HUES48 (cell line): ENCODE data around the gene RTEL1.

Source experiments
- H3K27ac ChIP-seq: one replicate; pipeline ENCODE4 v1.7.0; 2013; ENCODE audit warnings: low read depth, low read length, inconsistent platforms
- H3K27me3 ChIP-seq: 2 replicates; pipeline ENCODE4 v1.6.1; 2013; ENCODE audit warnings: mild to moderate bottlenecking, low read length; ENCODE audit not compliant: control insufficient read depth, insufficient read depth
- H3K36me3 ChIP-seq: 2 replicates; pipeline ENCODE4 v1.6.1; 2013; ENCODE audit warnings: low read length; ENCODE audit not compliant: control insufficient read depth, insufficient read depth
- H3K4me1 ChIP-seq: 2 replicates; pipeline ENCODE4 v1.6.1; 2013; ENCODE audit warnings: mild to moderate bottlenecking, low read length; ENCODE audit not compliant: control insufficient read depth, insufficient read depth
- H3K4me3 ChIP-seq: 2 replicates; pipeline ENCODE4 v1.5.1; 2013; ENCODE audit warnings: mild to moderate bottlenecking, low read depth, low read length
- H3K9ac ChIP-seq: 2 replicates; pipeline ENCODE4 v1.6.1; 2013; ENCODE audit warnings: mild to moderate bottlenecking, low read depth, low read length, moderate library complexity
- H3K9me3 ChIP-seq: 2 replicates; pipeline ENCODE4 v1.6.1; 2013; ENCODE audit warnings: low read length; ENCODE audit not compliant: control insufficient read depth, insufficient read depth

RTEL1 gene

GRCh38 chr20:63619505-63619904, 38.6 kb upstream of the RTEL1 start:
- no peak overlapping the region for H3K27ac ChIP-seq
- no peaks in the 10 kb centered on the region for H3K4me1 ChIP-seq
- H3K9ac ChIP-seq: no peak overlapping the region
- no peaks in the 10 kb centered on the region for H3K9me3 ChIP-seq
- H3K36me3 ChIP-seq: peaks cover 36% of the 10 kb centered on the region
- no peaks in the 10 kb centered on the region for H3K27me3 ChIP-seq
- H3K4me3 ChIP-seq: no peak overlapping the region

GRCh38 chr20:63620991-63621390, 37.1 kb upstream of the RTEL1 start:
- Histone ChIP-seq H3K36me3 (peaks cover 30% of the 10 kb centered on the region), H3K4me1 (no peaks in the 10 kb centered on the region; the same call in 1 of the 2 replicates), H3K27ac (no peak overlapping the region), H3K9ac (no peak overlapping the region), H3K27me3 (no peaks in the 10 kb centered on the region), H3K9me3 (no peaks in the 10 kb centered on the region), H3K4me3 (no peak overlapping the region)

GRCh38 chr20:63622096-63622495, 36.0 kb upstream of the RTEL1 start:
- Histone ChIP-seq H3K4me3 (no peak overlapping the region), H3K36me3 (peaks cover 21% of the 10 kb centered on the region), H3K9ac (no peak overlapping the region), H3K27me3 (no peaks in the 10 kb centered on the region), H3K27ac (no peak overlapping the region), H3K4me1 (no peaks in the 10 kb centered on the region; the same call in 1 of the 2 replicates), H3K9me3 (no peaks in the 10 kb centered on the region)

- no peak overlapping the region for H3K9ac ChIP-seq
- no peaks in the 10 kb centered on the region for H3K9me3 ChIP-seq
- no peaks in the 10 kb centered on the region for H3K27me3 ChIP-seq
- H3K4me3 ChIP-seq: no peak overlapping the region
- no peak overlapping the region for H3K27ac ChIP-seq
- peaks cover 15% of the 10 kb centered on the region for H3K36me3 ChIP-seq
- H3K4me1 ChIP-seq: no peaks in the 10 kb centered on the region; the same call in 1 of the 2 replicates
These were observed 35.4 kb upstream of the RTEL1 start for GRCh38 chr20:63622732-63623131.

- Histone ChIP-seq H3K4me3 (no peak overlapping the region), H3K36me3 (no peaks in the 10 kb centered on the region), H3K9ac (no peak overlapping the region), H3K27me3 (no peaks in the 10 kb centered on the region), H3K27ac (no peak overlapping the region), H3K4me1 (no peaks in the 10 kb centered on the region; the same call in 1 of the 2 replicates), H3K9me3 (no peaks in the 10 kb centered on the region)
These were observed 33.6 kb upstream of the RTEL1 start for GRCh38 chr20:63624486-63624885.

GRCh38 chr20:63625771-63626423, 32.2 kb upstream of the RTEL1 start:
- Histone ChIP-seq H3K9me3 (no peaks in the 10 kb centered on the region), H3K27ac (peak overlapping the region; percentile 91), H3K4me1 (no peaks in the 10 kb centered on the region; the same call in 1 of the 2 replicates), H3K27me3 (no peaks in the 10 kb centered on the region), H3K36me3 (no peaks in the 10 kb centered on the region), H3K9ac (peak overlapping the region; percentile 86), H3K4me3 (peak overlapping the region; percentile 97)

GRCh38 chr20:63626424-63627128, 31.5 kb upstream of the RTEL1 start, which contains the start of gene GMEB2:
TSS of gene GMEB2 (minus strand) at chr20:63627101. CDS start at chr20:63619397, 7,704 bp downstream.
- Histone ChIP-seq H3K4me1 (no peaks in the 10 kb centered on the region; the same call in 1 of the 2 replicates), H3K9ac (peak within 1 kb of the TSS; percentile 86), H3K27ac (peak within 1 kb of the TSS; percentile 91), H3K27me3 (no peaks in the 10 kb centered on the region), H3K4me3 (peak within 1 kb of the TSS; percentile 97), H3K9me3 (no peaks in the 10 kb centered on the region), H3K36me3 (no peaks in the 10 kb centered on the region)

- Histone ChIP-seq H3K9ac (peak overlapping the region; percentile 76), H3K36me3 (no peaks in the 10 kb centered on the region), H3K9me3 (no peaks in the 10 kb centered on the region), H3K4me1 (no peaks in the 10 kb centered on the region; the same call in 1 of the 2 replicates), H3K27ac (peak overlapping the region; percentile 91), H3K4me3 (peak overlapping the region; percentile 97), H3K27me3 (no peaks in the 10 kb centered on the region)
These were observed 30.9 kb upstream of the RTEL1 start for GRCh38 chr20:63627129-63627750.

GRCh38 chr20:63627751-63628245, 30.3 kb upstream of the RTEL1 start:
- Histone ChIP-seq H3K27me3 (no peaks in the 10 kb centered on the region), H3K9ac (no peak overlapping the region), H3K4me1 (no peaks in the 10 kb centered on the region; the same call in 1 of the 2 replicates), H3K9me3 (no peaks in the 10 kb centered on the region), H3K4me3 (peak overlapping the region; percentile 97), H3K27ac (no peak overlapping the region), H3K36me3 (no peaks in the 10 kb centered on the region)

GRCh38 chr20:63628246-63628975, 29.7 kb upstream of the RTEL1 start:
- no peaks in the 10 kb centered on the region for H3K9me3 ChIP-seq
- no peaks in the 10 kb centered on the region; the same call in 1 of the 2 replicates for H3K4me1 ChIP-seq
- no peak overlapping the region for H3K9ac ChIP-seq
- no peaks in the 10 kb centered on the region for H3K27me3 ChIP-seq
- H3K4me3 ChIP-seq: no peak overlapping the region; the same call in 1 of the 2 replicates
- no peaks in the 10 kb centered on the region for H3K36me3 ChIP-seq
- H3K27ac ChIP-seq: no peak overlapping the region
